ENCODE measurements around the gene BGN. TPM values are rescaled to one million over a fixed set of nuclear protein-coding genes. Genes with fewer than 3 reads are reported as not detected.

BGN gene
- total and polyA plus RNA-seq, 12 donors: 38.7 to 202 (median 68.0) TPM

DNA sequence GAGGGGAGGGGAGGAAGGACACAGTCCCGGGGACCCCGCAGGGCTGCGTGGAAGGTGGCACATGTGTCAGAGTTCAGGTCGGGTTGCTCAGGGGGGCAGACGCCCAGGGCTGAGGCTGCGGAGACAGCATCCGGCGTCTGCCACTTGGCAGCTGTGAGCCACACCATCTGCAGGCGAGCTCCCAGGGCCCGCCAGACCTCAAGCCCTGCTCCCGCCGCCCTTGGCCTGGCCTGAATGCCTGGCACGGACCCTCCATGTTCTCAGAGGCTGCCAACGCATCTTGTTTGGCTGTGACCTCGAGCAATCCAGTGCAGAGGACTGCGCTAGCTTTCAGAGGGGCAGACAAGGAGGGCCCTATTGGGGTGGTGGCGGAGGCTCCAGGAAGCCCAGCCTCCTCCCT, 5.1 kb downstream of the BGN start:
- Histone ChIP-seq H3K4me3 (peak overlapping the region in 5 of 10 donors; percentile 14 to 54 (median 36)), H3K9me3 (no peaks in the 10 kb centered on the region), H3K27ac (peak overlapping the region in 3 of 10 donors; percentile 3 to 22 (median 21)), H3K27me3 (peaks cover 0 to 18% (median 0%) of the 10 kb centered on the region in 7 donors), H3K36me3 (no peaks in the 10 kb centered on the region), H3K4me1 (peaks cover 0 to 18% (median 0%) of the 10 kb centered on the region in 9 donors)
- peak in 6 of 8 donors; percentile 7 to 55 (median 18) for ATAC-seq
- peak in 1 of 2 donors; percentile 51 for DNase-seq
- intact Hi-C loops (cut with DNase I): loop anchor here in 5 of 10 donors (5.0 to 10.0 kb wide), 4 partner anchors 33 to 465 kb away; no protein-coding TSS in a partner anchor
- TF ChIP-seq, protein P1, sequence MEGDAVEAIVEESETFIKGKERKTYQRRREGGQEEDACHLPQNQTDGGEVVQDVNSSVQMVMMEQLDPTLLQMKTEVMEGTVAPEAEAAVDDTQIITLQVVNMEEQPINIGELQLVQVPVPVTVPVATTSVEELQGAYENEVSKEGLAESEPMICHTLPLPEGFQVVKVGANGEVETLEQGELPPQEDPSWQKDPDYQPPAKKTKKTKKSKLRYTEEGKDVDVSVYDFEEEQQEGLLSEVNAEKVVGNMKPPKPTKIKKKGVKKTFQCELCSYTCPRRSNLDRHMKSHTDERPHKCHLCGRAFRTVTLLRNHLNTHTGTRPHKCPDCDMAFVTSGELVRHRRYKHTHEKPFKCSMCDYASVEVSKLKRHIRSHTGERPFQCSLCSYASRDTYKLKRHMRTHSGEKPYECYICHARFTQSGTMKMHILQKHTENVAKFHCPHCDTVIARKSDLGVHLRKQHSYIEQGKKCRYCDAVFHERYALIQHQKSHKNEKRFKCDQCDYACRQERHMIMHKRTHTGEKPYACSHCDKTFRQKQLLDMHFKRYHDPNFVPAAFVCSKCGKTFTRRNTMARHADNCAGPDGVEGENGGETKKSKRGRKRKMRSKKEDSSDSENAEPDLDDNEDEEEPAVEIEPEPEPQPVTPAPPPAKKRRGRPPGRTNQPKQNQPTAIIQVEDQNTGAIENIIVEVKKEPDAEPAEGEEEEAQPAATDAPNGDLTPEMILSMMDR (IDR thresholded peaks at IDR 0.05): no peak
- 52 to 58% methylated on average over 8 to 17 of the region's 17 CpGs for WGBS, 2 donors

DNA sequence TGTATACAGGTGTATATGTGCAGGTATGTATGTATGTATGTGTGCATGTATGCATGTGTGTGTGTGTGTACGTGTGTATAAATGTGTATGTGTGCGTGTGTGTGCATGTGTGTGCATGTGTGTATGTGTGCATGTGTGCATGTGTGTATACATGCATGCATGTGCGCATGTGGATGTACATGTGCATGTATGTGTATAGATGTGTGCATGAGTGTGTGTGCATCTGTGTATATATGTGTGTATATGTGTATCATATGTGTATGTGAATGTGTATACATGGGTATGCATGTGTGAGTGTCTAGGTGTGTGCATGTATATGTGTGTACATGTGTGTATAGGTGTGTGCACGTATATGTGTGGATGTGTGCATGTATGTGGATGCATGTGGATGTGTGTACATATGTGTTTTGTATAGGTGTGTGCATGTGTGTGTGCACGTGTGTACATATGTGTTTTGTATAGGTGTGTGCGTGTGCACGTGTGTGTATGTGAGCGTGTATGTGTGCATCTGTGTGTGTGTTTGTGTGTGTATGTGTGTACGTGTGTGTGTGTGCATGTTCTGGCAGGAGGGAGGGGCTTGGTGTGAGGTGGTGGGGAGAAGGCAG, 6.0 kb downstream of the BGN start:
- H3K27me3 ChIP-seq: peaks cover 0 to 9% (median 0%) of the 10 kb centered on the region in 7 donors
- TF ChIP-seq, protein P1 (IDR thresholded peaks at IDR 0.05): no peak
- ATAC-seq (no peak), DNase-seq (no peak)
- H3K9me3 ChIP-seq: no peaks in the 10 kb centered on the region
- intact Hi-C loops (cut with DNase I): loop anchor here in 5 of 10 donors (5.0 to 10.0 kb wide), 4 partner anchors 33 to 466 kb away; no protein-coding TSS in a partner anchor
- peaks cover 0 to 18% (median 0%) of the 10 kb centered on the region in 9 donors for H3K4me1 ChIP-seq
- WGBS, 2 donors: 87 to 93% methylated on average over 9 of the region's 9 CpGs
- no peak overlapping the region for H3K27ac ChIP-seq
- no peaks in the 10 kb centered on the region for H3K36me3 ChIP-seq
- H3K4me3 ChIP-seq: no peak overlapping the region

DNA sequence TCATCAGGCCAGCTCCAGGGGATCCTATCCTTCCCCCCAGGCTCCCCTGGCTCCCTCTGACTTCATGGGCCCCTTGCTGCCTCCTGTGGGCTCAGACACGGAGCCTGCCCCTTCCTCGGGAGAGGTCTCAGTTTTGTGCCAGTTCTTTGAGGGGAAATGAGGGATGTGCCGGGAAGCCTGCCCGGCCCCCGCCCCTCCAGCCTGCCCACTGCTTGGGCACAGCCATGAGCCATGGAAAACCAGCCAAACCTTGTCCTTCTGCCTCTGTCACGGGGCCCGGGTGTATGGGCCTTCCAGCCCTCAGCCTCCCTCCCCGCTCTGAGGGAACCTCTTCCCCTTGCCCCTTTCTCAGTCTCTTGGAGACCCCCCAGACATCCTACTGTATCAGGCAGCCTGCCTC, 6.8 kb downstream of the BGN start:
- no peak for ATAC-seq
- Histone ChIP-seq H3K4me3 (no peak overlapping the region), H3K27me3 (peaks cover 0 to 1% (median 0%) of the 10 kb centered on the region in 7 donors), H3K9me3 (no peaks in the 10 kb centered on the region), H3K27ac (no peak overlapping the region), H3K36me3 (no peaks in the 10 kb centered on the region), H3K4me1 (peaks cover 0 to 18% (median 0%) of the 10 kb centered on the region in 9 donors)
- WGBS, 2 donors: 77 to 88% methylated on average over 8 of the region's 8 CpGs
- intact Hi-C loops (cut with DNase I): loop anchor here in 5 of 10 donors (5.0 to 10.0 kb wide), 4 partner anchors 34 to 467 kb away; no protein-coding TSS in a partner anchor
- TF ChIP-seq, protein P1 (IDR thresholded peaks at IDR 0.05): no peak
- no peak for DNase-seq

DNA sequence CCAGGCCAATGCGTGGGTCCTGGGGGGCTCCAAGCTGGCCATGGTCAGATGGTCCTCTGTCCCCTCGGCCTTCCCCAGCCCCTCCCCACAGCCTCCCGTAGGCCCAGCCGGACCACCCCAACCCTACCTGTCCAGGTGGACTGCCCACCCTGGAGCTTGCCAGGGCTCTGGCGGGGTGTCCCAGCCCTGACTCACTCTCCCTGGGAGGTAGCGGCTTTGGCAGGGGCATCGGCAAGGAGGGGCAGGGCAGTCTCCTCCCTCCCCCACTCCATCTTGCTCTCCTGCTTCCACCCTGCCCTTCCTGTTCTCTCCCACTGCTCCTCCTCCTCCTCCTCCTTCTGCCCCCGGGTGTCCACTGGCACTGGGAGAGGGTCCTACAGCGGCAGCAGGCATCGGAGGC, 7.4 kb downstream of the BGN start:
- H3K27ac ChIP-seq: no peak overlapping the region
- intact Hi-C loops (cut with DNase I): loop anchor here in 5 of 10 donors (5.0 to 10.0 kb wide), 4 partner anchors 35 to 467 kb away; no protein-coding TSS in a partner anchor
- TF ChIP-seq, protein P1 (IDR thresholded peaks at IDR 0.05): no peak

More for the DNA sequence above, 7.4 kb downstream of the BGN start:
- peaks cover 0 to 3% (median 0%) of the 10 kb centered on the region in 7 donors for H3K27me3 ChIP-seq
- no peak for ATAC-seq
- H3K4me3 ChIP-seq: no peak overlapping the region
- H3K9me3 ChIP-seq: no peaks in the 10 kb centered on the region
- DNase-seq: no peak
- no peaks in the 10 kb centered on the region for H3K36me3 ChIP-seq
- 74 to 78% methylated on average over 3 to 10 of the region's 10 CpGs for WGBS, 2 donors
- H3K4me1 ChIP-seq: peaks cover 0 to 18% (median 0%) of the 10 kb centered on the region in 9 donors
